Activated CD8-positive, alpha-beta memory T cell treated with anti-CD3 and anti-CD28 coated beads for 36 hours (primary cell): Measurements from ENCODE around the gene SARNP. TPM values are rescaled to one million over a fixed set of nuclear protein-coding genes. Genes with fewer than 3 reads are reported as not detected.
"Not testable (repeated sequence)": the region's sequence is repeated elsewhere in the genome, so short reads cannot be mapped to it uniquely, and the experiment has no call there.

Experiments
- CTCF ChIA-PET: fragments of 350-600 bp; sonication (Branson Sonifier 250); formaldehyde crosslinking; loops from one replicate; lab custom pipeline; 2021; ENCODE audit warnings: antibody characterized with exemption; lab: Charles Lee
- POLR2A ChIA-PET: fragments of 350-600 bp; sonication (Branson Sonifier 250); formaldehyde crosslinking; loops from one replicate; lab custom pipeline; 2021; ENCODE audit warnings: antibody characterized with exemption; lab: Charles Lee
- total RNA-seq, 2 experiments: library from RNA; stranded (reverse); gene quantifications; one replicate each; pipeline ENCODE4 v1.2.3, GENCODE V29; 2021

Gene SARNP
- total RNA-seq, 2 experiments from 2014 or later: 92.5 to 94.3 TPM

DNA sequence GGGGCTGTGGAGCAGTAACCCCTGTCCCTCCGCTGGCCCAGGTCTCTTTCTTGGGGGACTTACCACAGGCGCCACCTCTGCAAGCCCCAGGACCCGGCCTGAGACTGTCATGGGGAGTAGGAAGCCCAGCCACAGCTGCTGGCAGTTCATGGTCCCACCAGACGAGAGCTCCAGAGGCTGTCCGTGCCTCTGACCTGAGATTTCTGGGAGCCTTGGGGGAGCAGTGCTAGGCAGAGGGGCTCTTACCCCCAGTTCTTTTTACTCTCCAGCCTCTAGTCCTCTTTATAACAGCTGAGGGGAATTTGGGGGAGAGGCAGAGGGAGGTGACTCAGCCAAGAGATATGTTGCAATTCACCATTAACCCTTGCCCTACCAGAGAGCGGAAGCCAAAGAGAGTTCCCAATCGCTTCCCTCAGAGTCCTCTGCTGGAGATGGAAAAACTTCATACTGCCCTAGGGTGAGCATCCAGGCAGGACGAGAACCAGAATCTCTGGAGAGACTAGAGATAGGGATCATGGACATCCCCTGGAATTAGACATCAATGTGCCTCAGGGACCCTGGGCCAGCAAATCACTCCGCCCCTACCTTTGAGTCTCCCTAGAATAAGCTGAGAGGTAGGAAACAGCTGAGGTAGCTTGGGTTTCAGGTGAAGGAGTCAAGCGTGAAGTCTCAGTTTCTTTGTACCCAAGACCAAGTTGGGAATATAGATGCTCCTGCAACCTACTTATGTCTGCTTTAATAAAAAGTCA lies 25.3 kb upstream of the SARNP start, which contains the start of gene MMP19:
Gene MMP19, minus strand, starts transcription at position 256 of the 749 bp plus-strand sequence. Its CDS starts 106 bp downstream, at position 150.
- POLR2A ChIA-PET: no interaction called here
- CTCF ChIA-PET: no interaction called here

- CTCF ChIA-PET: no interaction called here
- POLR2A ChIA-PET: interaction anchor here (0.5 kb wide), 1 partner anchor 88 kb away, joined by 3 read pairs; no protein-coding TSS in a partner anchor
Measured at GRCh38 chr12:55840581-55841351, 23.2 kb upstream of the SARNP start.

DNA sequence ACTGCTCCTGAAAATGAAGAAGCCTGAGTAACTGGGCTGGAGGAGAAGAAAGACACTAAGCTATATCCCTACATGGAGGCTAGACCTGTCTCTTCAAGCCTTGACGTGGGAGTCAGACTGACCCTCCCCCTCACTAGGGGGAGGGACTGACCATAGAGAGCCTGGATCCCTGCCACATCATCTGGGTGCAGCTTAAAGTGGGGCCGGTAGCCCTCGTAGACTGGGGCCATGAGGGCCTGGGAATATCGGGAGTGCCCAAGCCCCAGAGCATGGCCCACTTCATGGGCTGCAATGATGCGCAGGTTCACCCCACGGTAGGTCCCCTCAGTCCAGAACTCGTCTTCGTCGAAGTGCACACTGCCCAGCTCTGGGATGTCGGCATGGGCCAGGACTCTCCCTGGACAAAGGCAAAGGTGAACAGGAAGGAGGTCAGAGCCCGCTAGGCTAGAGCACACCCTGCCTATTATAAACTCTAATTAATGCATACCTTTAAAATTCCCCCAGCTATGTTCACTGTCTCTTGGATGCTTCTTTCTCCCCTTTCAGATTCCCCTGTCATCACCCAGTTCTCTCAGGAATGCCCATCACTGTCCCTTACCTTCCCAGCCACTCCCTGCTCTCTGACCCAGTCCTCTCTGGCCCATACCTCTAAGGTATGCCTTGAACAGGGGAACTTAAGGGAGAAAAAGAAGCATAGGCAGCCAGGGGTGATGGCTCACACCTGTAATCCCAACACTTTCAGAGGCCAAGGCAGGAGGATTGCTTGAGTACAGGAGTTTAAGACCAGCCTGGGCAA lies 22.0 kb upstream of the SARNP start:
- ChIA-PET POLR2A (no interaction called here), CTCF (interaction anchor here (1.2 kb wide), 1 partner anchor 9 kb away, joined by 6 read pairs; no protein-coding TSS in a partner anchor)

DNA sequence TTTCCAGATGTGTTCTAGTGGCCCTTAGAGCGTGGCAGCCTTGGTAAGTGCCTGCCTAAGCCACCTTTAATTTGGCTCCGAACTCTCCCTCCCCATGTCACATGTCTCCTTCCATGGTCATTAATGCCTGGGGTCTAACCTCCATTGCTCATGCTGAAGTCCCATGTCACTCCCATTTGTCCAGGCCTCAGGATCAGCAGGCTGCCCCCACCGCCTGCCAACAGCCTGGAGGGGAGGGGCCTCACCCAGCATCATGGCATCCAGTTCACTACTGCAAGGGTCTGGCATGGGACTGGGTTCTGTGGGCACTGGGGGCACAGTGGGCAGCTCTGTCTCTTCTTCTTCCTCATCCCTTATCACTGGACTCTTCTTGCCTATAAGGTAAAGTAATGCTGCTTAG lies 20.8 kb upstream of the SARNP start:
- CTCF ChIA-PET: interaction anchor here (1.2 kb wide), 1 partner anchor 8 kb away, joined by 6 read pairs; no protein-coding TSS in a partner anchor

DNA sequence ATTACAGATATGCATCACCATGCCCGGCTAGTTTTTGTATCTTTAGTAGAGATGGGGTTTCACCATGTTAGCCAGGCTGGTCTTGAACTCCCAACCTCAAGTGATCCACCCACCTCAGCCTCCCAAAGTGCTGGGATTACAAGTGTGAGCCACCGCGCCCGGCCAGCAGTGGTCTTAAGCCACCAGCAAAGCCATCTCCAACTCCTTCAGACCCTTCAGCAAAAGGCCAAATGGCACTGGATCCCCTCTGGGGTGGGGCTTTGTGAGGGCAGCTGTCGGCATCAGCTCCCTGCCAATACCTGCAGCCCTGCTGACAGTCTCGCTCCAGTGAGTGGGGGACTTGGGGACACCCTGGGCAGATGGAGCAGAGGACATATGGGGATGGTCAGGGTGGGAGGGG lies 16.9 kb upstream of the SARNP start:
- POLR2A ChIA-PET, CTCF ChIA-PET: not testable (repeated sequence)

More for the DNA sequence above, 20.8 kb upstream of the SARNP start:
- POLR2A ChIA-PET: no interaction called here

- CTCF ChIA-PET: no interaction called here
- POLR2A ChIA-PET: no interaction called here
Measured at GRCh38 chr12:55833056-55833455, 15.5 kb upstream of the SARNP start.

GRCh38 chr12:55831447-55831815 lies 13.9 kb upstream of the SARNP start:
- ChIA-PET CTCF (interaction anchor here (0.8 to 3.2 kb wide), 4 partner anchors 46 to 95 kb away, joined by 3 to 15 read pairs (median 3); no protein-coding TSS in a partner anchor), POLR2A (interaction anchor here (0.8 kb wide), 1 partner anchor 74 kb away, joined by 5 read pairs; no protein-coding TSS in a partner anchor)

GRCh38 chr12:55830601-55831446 lies 13.3 kb upstream of the SARNP start:
- POLR2A ChIA-PET: interaction anchor here (0.5 to 2.2 kb wide), 4 partner anchors 13 to 102 kb away, joined by 3 to 36 read pairs (median 5); partner anchors contain the start of genes CD63, ORMDL2 and SARNP
- CTCF ChIA-PET: interaction anchor here (0.6 to 3.2 kb wide), 10 partner anchors 8 to 896 kb away, joined by 3 to 15 read pairs (median 3); partner anchors contain the start of genes ORMDL2, SARNP and SUOX

DNA sequence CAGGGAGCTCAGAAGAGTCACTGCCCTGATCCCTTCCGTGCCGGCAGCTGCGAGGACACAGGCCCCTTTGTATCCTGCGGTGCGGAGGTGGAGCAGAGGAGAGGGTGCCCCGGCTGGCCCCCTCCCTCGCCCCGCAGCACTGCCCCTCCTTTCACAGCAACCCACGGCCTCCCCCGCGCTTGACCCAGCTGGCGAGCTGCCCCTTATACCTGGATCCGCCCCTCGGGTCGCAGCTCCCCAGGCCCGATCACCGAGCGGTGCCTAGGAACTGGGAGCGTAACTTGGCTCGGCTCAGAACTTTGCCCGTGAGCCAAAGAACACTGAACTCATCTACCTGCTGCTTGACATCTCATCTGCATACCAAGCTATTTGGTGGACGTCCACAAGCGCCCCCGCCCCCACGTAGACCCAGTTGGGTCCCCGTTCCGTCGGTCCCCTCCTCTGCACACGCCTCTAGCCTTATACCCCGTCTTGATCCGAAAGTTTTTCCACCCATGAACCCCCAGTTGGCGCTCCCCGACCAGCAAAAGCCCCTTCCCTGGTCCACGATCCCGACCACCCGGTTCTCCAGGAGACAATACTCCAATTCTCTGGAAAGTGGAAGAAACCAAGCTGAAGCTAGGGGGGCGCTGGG lies 12.6 kb upstream of the SARNP start:
- POLR2A ChIA-PET: interaction anchor here (0.5 to 2.2 kb wide), 7 partner anchors 12 to 1868 kb away, joined by 3 to 36 read pairs (median 4); partner anchors contain the start of genes CD63, ORMDL2, RAB5B and SARNP

DNA sequence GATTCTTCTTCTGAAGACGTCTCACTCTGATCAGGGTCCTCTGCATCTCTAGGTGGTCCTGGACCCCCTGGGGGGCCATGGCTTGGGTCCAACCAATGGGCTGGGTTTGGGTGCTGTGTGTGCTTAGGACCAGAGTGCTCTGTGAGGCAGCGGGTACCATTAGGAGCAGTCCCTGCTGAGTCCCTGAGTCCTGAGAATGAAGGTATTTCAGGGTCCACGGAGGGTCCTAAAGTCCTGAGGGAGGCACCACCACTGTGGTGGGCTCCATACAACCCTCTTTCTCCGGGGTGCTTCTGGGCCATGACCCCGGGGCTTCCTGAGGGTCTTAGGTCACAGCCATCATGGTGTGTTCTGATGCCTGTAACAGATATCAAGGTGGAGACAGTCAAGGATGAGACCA lies 10.8 kb upstream of the SARNP start:
- ChIA-PET CTCF (no interaction called here), POLR2A (interaction anchor here (2.2 kb wide), 1 partner anchor 11 kb away, joined by 36 read pairs; the partner anchor contains the start of genes ORMDL2 and SARNP)

More for the DNA sequence above, 12.6 kb upstream of the SARNP start:
- CTCF ChIA-PET: interaction anchor here (0.6 to 3.2 kb wide), 13 partner anchors 9 to 897 kb away, joined by 3 to 15 read pairs (median 4); partner anchors contain the start of genes ORMDL2, SARNP and SUOX

- ChIA-PET POLR2A (no interaction called here), CTCF (no interaction called here)
Measured at GRCh38 chr12:55827806-55828205, 10.3 kb upstream of the SARNP start.

GRCh38 chr12:55824726-55825125 lies 7.2 kb upstream of the SARNP start:
- ChIA-PET POLR2A (interaction anchor here (0.6 to 0.9 kb wide), 3 partner anchors 81 to 1813 kb away, joined by 4 to 12 read pairs (median 4); no protein-coding TSS in a partner anchor), CTCF (interaction anchor here (0.6 to 1.9 kb wide), 4 partner anchors 102 to 284 kb away, joined by 3 to 4 read pairs (median 4); partner anchors contain the start of gene PYM1)

GRCh38 chr12:55823419-55823818 lies 5.9 kb upstream of the SARNP start:
- ChIA-PET CTCF (interaction anchor here (0.6 to 1.4 kb wide), 3 partner anchors 49 to 116 kb away, joined by 3 to 5 read pairs (median 3); no protein-coding TSS in a partner anchor), POLR2A (interaction anchor here (1.2 kb wide), 1 partner anchor 104 kb away, joined by 3 read pairs; no protein-coding TSS in a partner anchor)

DNA sequence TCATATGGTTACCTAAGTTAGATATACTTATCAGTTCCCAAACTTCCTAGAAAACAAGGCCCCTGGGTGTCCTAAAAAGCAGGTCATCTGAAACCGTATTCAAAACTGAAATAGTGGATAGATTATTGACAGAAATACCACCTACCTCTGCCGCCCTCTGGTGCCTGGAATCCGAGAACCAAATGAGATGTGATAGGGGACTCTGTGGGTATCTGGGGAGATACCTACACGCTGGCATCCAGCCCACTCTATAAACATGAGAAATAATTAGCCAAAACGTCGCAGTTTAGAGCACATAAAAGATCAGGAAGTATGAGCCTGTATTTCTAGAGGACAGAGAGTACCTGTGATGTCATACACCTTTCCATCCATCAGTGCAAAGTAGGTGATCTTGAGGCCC lies 4.7 kb upstream of the SARNP start:
- ChIA-PET POLR2A (no interaction called here), CTCF (interaction anchor here (1.4 kb wide), 1 partner anchor 118 kb away, joined by 3 read pairs; no protein-coding TSS in a partner anchor)

GRCh38 chr12:55820679-55821078 lies 3.2 kb upstream of the SARNP start:
- ChIA-PET CTCF (interaction anchor here (0.6 to 1.6 kb wide), 4 partner anchors 9 to 147 kb away, joined by 3 to 5 read pairs (median 3); no protein-coding TSS in a partner anchor), POLR2A (no interaction called here)

DNA sequence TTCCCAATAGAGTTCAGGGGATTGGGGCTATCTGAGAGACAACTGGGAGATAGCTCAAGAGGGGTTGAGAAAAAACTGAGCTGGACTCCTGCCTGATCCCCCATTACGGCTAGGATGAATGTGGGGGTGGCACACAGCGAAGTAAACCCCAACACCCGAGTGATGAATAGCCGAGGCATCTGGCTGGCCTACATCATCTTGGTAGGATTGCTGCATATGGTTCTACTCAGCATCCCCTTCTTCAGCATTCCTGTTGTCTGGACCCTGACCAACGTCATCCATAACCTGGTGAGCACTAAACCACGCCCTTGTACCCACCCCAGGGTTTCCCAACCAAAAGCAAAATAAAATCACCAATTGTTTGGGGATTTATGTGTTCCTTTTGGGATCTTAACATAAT lies 1.4 kb upstream of the SARNP start:
- ChIA-PET CTCF (interaction anchor here (1.2 kb wide), 2 partner anchors 83 to 107 kb away, joined by 3 read pairs; no protein-coding TSS in a partner anchor), POLR2A (interaction anchor here (1.4 to 2.3 kb wide), 3 partner anchors 11 to 121 kb away, joined by 3 to 36 read pairs (median 5); partner anchors contain the start of gene DNAJC14)
